Transverse colon (tissue), 4 donors: ENCODE results near the gene ILKAP. TPM values are rescaled to one million over a fixed set of nuclear protein-coding genes. Genes with fewer than 3 reads are reported as not detected.

Experiments
- DNase-seq: peaks from one replicate; pipeline ENCODE4 v3.0.0-alpha.2; 2019
- H3K27ac ChIP-seq, 4 donors: fragments of 200-600 bp; sonication (generic); 2 replicates each; pipeline ENCODE4 v1.5.1; 2016 to 2018; ENCODE audit warnings: inconsistent platforms in 4 of 4
- H3K27me3 ChIP-seq: fragments of 200-600 bp; sonication (generic); 2 replicates; pipeline ENCODE4 v1.5.1; 2017; ENCODE audit warnings: inconsistent platforms
- H3K36me3 ChIP-seq, 4 donors: fragments of 200-600 bp; sonication (generic); 2 replicates each; pipeline ENCODE4 v1.5.1; 2017 to 2019; ENCODE audit warnings: inconsistent platforms in 4 of 4
- H3K4me1 ChIP-seq, 4 donors: fragments of 200-600 bp; sonication (generic); 2 replicates each; pipeline ENCODE4 v1.5.1; 2017 to 2020; ENCODE audit warnings: inconsistent platforms in 4 of 4
- H3K4me3 ChIP-seq, 4 donors: fragments of 200-600 bp; sonication (generic); 1 replicate in 1 of 4; 2 replicates in 3 of 4; pipeline versions ENCODE4 v1.5.1 to v1.6.1; 2017 to 2019; ENCODE audit warnings: inconsistent platforms in 4 of 4
- H3K9me3 ChIP-seq, 2 donors: fragments of 200-600 bp; sonication (generic); 2 replicates each; pipeline ENCODE4 v1.5.1; 2017 to 2019; ENCODE audit warnings: inconsistent platforms in 2 of 2
- EP300 ChIP-seq: sonication (generic); formaldehyde crosslinking; IDR thresholded peaks from one replicate; pipeline ENCODE4 v1.6.1; 2017; ENCODE audit warnings: antibody characterized with exemption, low read depth
- POLR2A ChIP-seq: fragments of 450-650 bp; IDR thresholded peaks from one replicate; pipeline ENCODE4 v1.6.1; 2016; ENCODE audit warnings: antibody characterized with exemption, mild to moderate bottlenecking, moderate library complexity
- POLR2AphosphoS5 ChIP-seq, 3 donors: sonication (generic); formaldehyde crosslinking; IDR thresholded peaks; one replicate each; pipeline ENCODE4 v1.6.1; 2016; ENCODE audit warnings: antibody characterized with exemption in 3 of 3
- WGBS, 2 donors: methylation state at CpG; one replicate each; pipeline ENCODE4 v1.1.5; 2018; ENCODE audit warnings: low coverage in 1 of 2; 5-methylcytosine and 5-hydroxymethylcytosine counted together
- in situ Hi-C, 4 donors: fragments of 200-750 bp; cut with MboI; loops; one replicate each; pipeline versions ENCODE4 v1.15.0 to v1.15.1; 2017; ENCODE audit warnings: low sequenced_read_pairs in 3 of 4, low pct_ligation_motif_present in 1 of 4, low pct_unique_long_range_greater_than_20kb in 1 of 4
- intact Hi-C: fragments of 100-400 bp; cut with DNase I; formaldehyde crosslinking; loops from one replicate; pipeline ENCODE4 v1.15.1; 2023; ENCODE audit warnings: low total_unique reads
- total RNA-seq, 4 donors: library from RNA; depleted of rRNA; stranded (reverse); fragments of >200 nt; gene quantifications; one replicate each; pipeline ENCODE4 v1.1.0, GENCODE V29; 2016
- TF ChIP-seq, protein P1 (sequence below), 5 experiments: fragments of 200-600 bp in 3 of 5; fragments of 450-650 bp in 2 of 5; sonication (generic) in 3 of 5; IDR thresholded peaks; 1 replicate in 2 of 5; 2 replicates in 3 of 5; pipeline ENCODE4 v1.5.1; 2016 to 2017; ENCODE audit warnings: antibody characterized with exemption in 5 of 5, inconsistent platforms in 3 of 5, mild to moderate bottlenecking in 2 of 5, moderate library complexity in 1 of 5

The ILKAP gene
- total RNA-seq, 4 donors from 2014 or later = 16.3 to 40.0 (median 32.1) TPM

DNA sequence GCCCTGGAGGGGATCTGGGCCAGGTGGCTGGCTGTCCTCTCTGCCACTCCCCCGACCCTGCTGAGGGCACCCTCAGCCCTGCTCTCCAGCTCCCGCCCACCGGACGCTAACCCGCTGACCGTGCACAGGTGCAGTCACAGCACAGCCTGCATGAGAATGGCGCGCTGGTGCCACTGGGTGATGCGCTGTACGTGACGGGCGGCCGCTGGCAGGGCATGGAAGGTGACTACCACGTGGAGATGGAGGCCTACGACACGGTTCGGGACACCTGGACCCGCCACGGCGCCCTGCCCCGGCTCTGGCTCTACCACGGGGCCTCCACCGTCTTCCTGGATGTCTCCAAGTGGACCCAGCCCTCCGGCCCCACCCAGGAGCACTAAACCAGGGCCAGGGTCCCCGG, 52.8 kb downstream of the ILKAP start:
- intact Hi-C loops (no loop called here), in situ Hi-C loops (no loop called here)
- Histone ChIP-seq H3K36me3 (no peaks in the 10 kb centered on the region), H3K9me3 (no peaks in the 10 kb centered on the region), H3K4me1 (no peaks in the 10 kb centered on the region), H3K27ac (no peak overlapping the region), H3K27me3 (no peaks in the 10 kb centered on the region), H3K4me3 (no peak overlapping the region)
- TF ChIP-seq, protein P1, sequence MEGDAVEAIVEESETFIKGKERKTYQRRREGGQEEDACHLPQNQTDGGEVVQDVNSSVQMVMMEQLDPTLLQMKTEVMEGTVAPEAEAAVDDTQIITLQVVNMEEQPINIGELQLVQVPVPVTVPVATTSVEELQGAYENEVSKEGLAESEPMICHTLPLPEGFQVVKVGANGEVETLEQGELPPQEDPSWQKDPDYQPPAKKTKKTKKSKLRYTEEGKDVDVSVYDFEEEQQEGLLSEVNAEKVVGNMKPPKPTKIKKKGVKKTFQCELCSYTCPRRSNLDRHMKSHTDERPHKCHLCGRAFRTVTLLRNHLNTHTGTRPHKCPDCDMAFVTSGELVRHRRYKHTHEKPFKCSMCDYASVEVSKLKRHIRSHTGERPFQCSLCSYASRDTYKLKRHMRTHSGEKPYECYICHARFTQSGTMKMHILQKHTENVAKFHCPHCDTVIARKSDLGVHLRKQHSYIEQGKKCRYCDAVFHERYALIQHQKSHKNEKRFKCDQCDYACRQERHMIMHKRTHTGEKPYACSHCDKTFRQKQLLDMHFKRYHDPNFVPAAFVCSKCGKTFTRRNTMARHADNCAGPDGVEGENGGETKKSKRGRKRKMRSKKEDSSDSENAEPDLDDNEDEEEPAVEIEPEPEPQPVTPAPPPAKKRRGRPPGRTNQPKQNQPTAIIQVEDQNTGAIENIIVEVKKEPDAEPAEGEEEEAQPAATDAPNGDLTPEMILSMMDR (IDR thresholded peaks at IDR 0.05) = no peak
- TF ChIP-seq EP300 (no peak), POLR2A (no peak), POLR2AphosphoS5 (IDR thresholded peaks at IDR 0.05) (no peak)
- WGBS, 2 donors = 89% methylated on average over 25 of the region's 25 CpGs; no CpG with 5 or more reads in 1 of the 2 donors
- no peak for DNase-seq

DNA sequence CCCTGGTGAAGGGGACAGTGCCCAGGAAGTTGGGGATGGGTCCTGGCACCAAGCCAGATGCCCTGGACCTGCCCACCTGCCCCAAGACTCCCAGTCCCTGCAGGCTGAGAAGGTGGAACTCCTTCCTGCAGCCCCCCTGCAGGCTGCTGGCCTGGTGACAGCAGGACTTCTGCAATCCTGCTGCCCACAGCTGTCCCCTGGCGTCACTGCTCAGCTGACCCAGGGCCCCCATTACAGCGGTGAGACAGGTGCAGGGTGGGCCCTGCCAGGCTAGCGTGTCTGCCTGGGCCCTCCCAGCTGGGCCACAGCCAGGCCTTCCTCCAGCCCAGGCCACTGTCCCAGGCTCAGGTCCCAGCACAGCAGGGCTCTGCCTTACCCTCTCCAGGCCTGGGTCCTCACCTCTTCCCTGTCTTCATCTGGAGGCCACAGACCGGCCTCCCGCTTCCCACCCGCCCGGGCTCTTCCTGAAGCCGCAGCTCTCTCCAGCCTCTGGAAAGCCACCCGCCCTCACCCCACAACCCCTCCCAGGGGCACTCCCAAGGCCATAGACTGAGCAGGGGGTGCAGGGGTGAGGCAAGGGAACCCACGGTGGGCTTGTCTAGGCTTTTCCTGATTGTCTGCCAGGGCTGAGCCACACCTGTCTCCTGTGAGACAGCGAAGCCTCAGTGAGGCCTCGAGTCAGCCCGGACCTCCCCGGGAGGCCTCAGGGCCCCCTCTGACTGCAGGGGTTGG, 53.5 kb downstream of the ILKAP start:
- Histone ChIP-seq H3K27me3 (no peaks in the 10 kb centered on the region), H3K9me3 (no peaks in the 10 kb centered on the region), H3K27ac (no peak overlapping the region), H3K4me1 (no peaks in the 10 kb centered on the region), H3K4me3 (no peak overlapping the region), H3K36me3 (no peaks in the 10 kb centered on the region)
- DNase-seq = no peak
- TF ChIP-seq POLR2AphosphoS5 (IDR thresholded peaks at IDR 0.05) (no peak), EP300 (no peak), POLR2A (no peak)
- TF ChIP-seq, protein P1 (IDR thresholded peaks at IDR 0.05) = no peak
- 82% methylated on average over 14 of the region's 14 CpGs; no CpG with 5 or more reads in 1 of the 2 donors for WGBS, 2 donors
- intact Hi-C loops (loop anchor here (10.0 kb wide), 1 partner anchor 295 kb away; the partner anchor contains the start of gene RAMP1), in situ Hi-C loops (no loop called here)

DNA sequence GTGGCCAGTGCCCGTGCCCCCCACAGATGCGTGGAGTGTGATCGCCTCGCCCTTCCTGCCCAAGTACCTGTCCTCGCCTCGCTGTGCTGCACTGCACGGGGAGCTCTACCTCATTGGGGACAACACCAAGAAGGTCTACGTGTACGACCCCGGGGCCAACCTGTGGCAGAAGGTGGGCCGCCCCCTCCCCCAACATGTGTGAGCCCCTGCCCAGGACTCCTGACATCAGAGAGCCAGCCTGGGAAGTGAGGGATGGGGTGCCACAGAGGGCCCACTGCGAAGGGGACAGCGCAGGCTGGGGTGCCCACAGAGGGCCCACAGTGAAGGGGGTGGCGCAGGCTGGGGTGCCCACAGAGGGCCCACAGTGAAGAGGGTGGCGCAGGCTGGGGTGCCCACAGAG, 54.5 kb downstream of the ILKAP start:
- Histone ChIP-seq H3K27me3 (no peaks in the 10 kb centered on the region), H3K36me3 (no peaks in the 10 kb centered on the region), H3K27ac (no peak overlapping the region), H3K4me1 (no peaks in the 10 kb centered on the region), H3K4me3 (no peak overlapping the region), H3K9me3 (no peaks in the 10 kb centered on the region)
- WGBS, 2 donors = 88 to 100% methylated on average over 1 to 14 of the region's 15 CpGs
- TF ChIP-seq, protein P1 (IDR thresholded peaks at IDR 0.05) = no peak
- TF ChIP-seq EP300 (no peak), POLR2AphosphoS5 (IDR thresholded peaks at IDR 0.05) (no peak), POLR2A (no peak)
- in situ Hi-C loops = no loop called here
- DNase-seq = no peak
- intact Hi-C loops = loop anchor here (10.0 kb wide), 1 partner anchor 294 kb away; the partner anchor contains the start of gene RAMP1

DNA sequence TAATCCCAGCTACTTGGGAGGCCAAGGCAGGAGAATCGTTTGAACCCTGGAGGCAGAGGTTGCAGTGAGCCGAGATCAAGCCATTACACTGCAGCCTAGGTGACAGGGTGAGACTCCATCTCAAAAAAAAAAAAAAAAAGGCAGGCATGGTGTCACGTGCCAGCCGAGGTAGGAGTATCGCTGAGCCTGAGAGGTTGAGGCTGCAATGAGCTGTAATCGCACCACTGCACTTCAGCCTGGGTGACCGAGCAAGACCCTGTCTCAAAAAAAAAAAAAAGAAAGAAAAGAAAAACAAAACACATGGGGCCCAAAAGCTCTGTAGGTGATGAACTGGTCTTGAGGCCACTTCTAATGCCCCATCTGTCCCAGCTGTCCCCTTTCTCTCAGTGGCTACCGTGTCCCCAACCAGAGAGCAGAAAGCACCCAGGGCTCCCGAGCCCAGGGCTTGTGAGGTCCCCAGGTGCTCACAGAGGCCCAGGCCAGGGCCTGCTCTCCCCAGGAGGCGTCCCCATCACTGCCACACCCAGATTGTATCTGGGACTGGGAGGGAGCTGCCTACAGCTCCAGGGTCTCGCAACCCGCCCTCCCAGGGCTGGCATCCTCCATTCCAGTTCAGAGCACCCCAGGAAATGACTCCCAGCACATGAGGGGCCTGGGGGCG, 56.5 kb downstream of the ILKAP start:
- no peak for DNase-seq
- Histone ChIP-seq H3K27me3 (peaks cover 5% of the 10 kb centered on the region), H3K4me1 (peaks cover 5 to 19% (median 18%) of the 10 kb centered on the region in 4 donors), H3K36me3 (no peaks in the 10 kb centered on the region), H3K9me3 (no peaks in the 10 kb centered on the region), H3K27ac (no peak overlapping the region), H3K4me3 (no peak overlapping the region)
- WGBS, 2 donors = 76 to 84% methylated on average over 4 to 13 of the region's 13 CpGs
- intact Hi-C loops = loop anchor here (10.0 kb wide), 1 partner anchor 292 kb away; the partner anchor contains the start of gene RAMP1
- in situ Hi-C loops = no loop called here
- TF ChIP-seq EP300 = no peak
- no peak for TF ChIP-seq POLR2A
